B cell (primary cell): ENCODE data around the gene PLEKHG3. TPM values are rescaled to one million over a fixed set of nuclear protein-coding genes. Genes with fewer than 3 reads are reported as not detected.

Experiments used
- ATAC-seq: fragments of 200-7000 bp; cut with Tn5 transposase; one replicate; pipeline ENCODE4 v1.10.0; 2021; ENCODE audit warnings: low read depth, mild to moderate bottlenecking, moderate number of reproducible peaks, moderate library complexity
- CTCF ChIA-PET: fragments of 350-600 bp; sonication (Branson Sonifier 250); formaldehyde crosslinking; loops from one replicate; lab custom pipeline; 2021; ENCODE audit warnings: antibody characterized with exemption, inconsistent platforms; lab: Charles Lee
- POLR2A ChIA-PET: fragments of 350-600 bp; sonication (Branson Sonifier 250); formaldehyde crosslinking; loops from one replicate; lab custom pipeline; 2021; ENCODE audit warnings: antibody characterized with exemption; lab: Charles Lee
- DNase-seq: peaks from one replicate; pipeline ENCODE4 v3.0.0; 2013
- H2AFZ ChIP-seq: 2 replicates; pipeline ENCODE4 v1.6.1; 2012; ENCODE audit warnings: mild to moderate bottlenecking, low read depth, low read length; ENCODE audit not compliant: insufficient read depth, poor library complexity, severe bottlenecking
- H3K27ac ChIP-seq, 2 donors: 1 replicate in 1 of 2; 2 replicates in 1 of 2; pipeline ENCODE4 v1.5.1; 2012 to 2013; ENCODE audit warnings: low read length in 2 of 2, mild to moderate bottlenecking in 2 of 2, moderate library complexity in 1 of 2
- H3K27me3 ChIP-seq, 4 experiments: fragments of 200-600 bp in 1 of 4; sonication (generic) in 1 of 4; replicated peaks in 1 of 4; 1 replicate in 2 of 4; 2 replicates in 2 of 4; pipeline versions ENCODE4 v1.6.1 to v1.7.0; 2013 to 2016; ENCODE audit warnings: low read length in 3 of 4, mild to moderate bottlenecking in 2 of 4, mixed read lengths in 1 of 4, moderate library complexity in 1 of 4; ENCODE audit not compliant: insufficient read depth in 4 of 4, control insufficient read depth in 3 of 4; ENCODE audit errors: control extremely low read depth in 1 of 4
- H3K36me3 ChIP-seq, 2 experiments: replicated peaks in 1 of 2; 1 replicate in 1 of 2; 2 replicates in 1 of 2; pipeline versions ENCODE4 v1.6.1 to v1.7.1; 2013; ENCODE audit warnings: low read length in 1 of 2; ENCODE audit not compliant: insufficient read depth in 2 of 2, control insufficient read depth in 1 of 2; ENCODE audit errors: control extremely low read depth in 1 of 2, extremely low read depth in 1 of 2
- H3K4me1 ChIP-seq, 2 donors: fragments of 200-600 bp in 1 of 2; sonication (generic) in 1 of 2; 1 replicate in 1 of 2; 2 replicates in 1 of 2; pipeline versions ENCODE4 v1.5.1 to v1.6.1; 2013 to 2017; ENCODE audit warnings: low read length in 2 of 2; ENCODE audit not compliant: control insufficient read depth in 2 of 2, insufficient read depth in 2 of 2
- H3K4me2 ChIP-seq: replicated peaks from 2 replicates; pipeline ENCODE3; 2012; ENCODE audit warnings: mild to moderate bottlenecking, low read depth, low read length; ENCODE audit not compliant: poor library complexity, severe bottlenecking
- H3K4me3 ChIP-seq, 5 experiments: fragments of 200-600 bp in 1 of 5; sonication (generic) in 1 of 5; 1 replicate in 3 of 5; 2 replicates in 2 of 5; pipeline versions ENCODE4 v1.5.1 to v1.7.0; 2011 to 2016; ENCODE audit warnings: low read length in 4 of 5, mild to moderate bottlenecking in 4 of 5, low read depth in 2 of 5, control low read depth in 1 of 5, moderate library complexity in 1 of 5; ENCODE audit not compliant: insufficient read depth in 1 of 5; ENCODE audit errors: control extremely low read depth in 1 of 5, extremely low read depth in 1 of 5
- H3K79me2 ChIP-seq: fragments of 200-600 bp; sonication (generic); one replicate; pipeline ENCODE4 v1.6.0; 2016; ENCODE audit warnings: low read length; ENCODE audit not compliant: control insufficient read depth, insufficient read depth
- H3K9ac ChIP-seq: fragments of 200-600 bp; sonication (generic); 2 replicates; pipeline ENCODE4 v1.6.1; 2017; ENCODE audit warnings: mild to moderate bottlenecking, low read length, moderate library complexity
- H3K9me3 ChIP-seq, 3 donors: one replicate each; pipeline versions ENCODE4 v1.6.1 to v1.7.1; 2013; ENCODE audit warnings: low read length in 2 of 3; ENCODE audit not compliant: control insufficient read depth in 2 of 3, insufficient read depth in 1 of 3; ENCODE audit errors: control extremely low read depth in 1 of 3
- H4K20me1 ChIP-seq: 2 replicates; pipeline ENCODE4 v1.6.0; 2012; ENCODE audit warnings: mild to moderate bottlenecking, low read length; ENCODE audit not compliant: insufficient read depth, control insufficient read depth, poor library complexity, severe bottlenecking
- H3K27ac Mint-ChIP-seq: one replicate; pipeline ENCODE4 v1.8.0; 2021; ENCODE audit warnings: mixed read lengths
- H3K27me3 Mint-ChIP-seq: one replicate; pipeline ENCODE4 v1.8.0; 2021; ENCODE audit warnings: mixed read lengths
- H3K4me1 Mint-ChIP-seq: one replicate; pipeline ENCODE4 v1.8.0; 2021; ENCODE audit warnings: mixed read lengths
- H3K4me3 Mint-ChIP-seq: one replicate; pipeline ENCODE4 v1.8.0; 2021; ENCODE audit warnings: mixed read lengths
- H3K9me3 Mint-ChIP-seq: one replicate; pipeline ENCODE4 v1.8.0; 2022; ENCODE audit warnings: mixed read lengths; ENCODE audit not compliant: insufficient read depth
- EZH2 ChIP-seq: IDR thresholded peaks from 2 replicates; pipeline ENCODE4 v1.6.1; 2012; ENCODE audit warnings: borderline replicate concordance, low read depth, mild to moderate bottlenecking, moderate library complexity, low read length; ENCODE audit not compliant: insufficient read depth, poor library complexity, severe bottlenecking
- WGBS: methylation state at CpG from one replicate; pipeline ENCODE4 v1.1.5; 2013; ENCODE audit warnings: missing lambda C conversion rate; ENCODE audit not compliant: insufficient coverage; 5-methylcytosine and 5-hydroxymethylcytosine counted together
- intact Hi-C: fragments of 100-400 bp; cut with micrococcal nuclease; formaldehyde crosslinking; loops from one replicate; pipeline ENCODE4 v1.10.0; 2022
- polyA plus RNA-seq: library from polyadenylated mRNA; depleted of rRNA; stranded (reverse); fragments of >200 nt; gene quantifications from 2 replicates; pipeline ENCODE4 v1.2.3, GENCODE V29; 2012
- total RNA-seq, 2 donors: library from RNA; stranded (reverse); fragments of 120-200 nt in 1 of 2; gene quantifications; 1 replicate in 1 of 2; 2 replicates in 1 of 2; pipeline versions ENCODE4 v1.2.3 to v1.2.4, GENCODE V29; 2013 to 2022
- TF ChIP-seq, protein P1 (sequence below): fragments of 200-600 bp; IDR thresholded peaks from one replicate; pipeline ENCODE4 v1.8.0; 2022; ENCODE audit warnings: antibody characterized with exemption, mild to moderate bottlenecking

Gene PLEKHG3
- total and polyA plus RNA-seq, 2 donors (not counting 1 experiment from before 2014, with no cell fraction given), result 0.12 to 0.25 TPM

DNA sequence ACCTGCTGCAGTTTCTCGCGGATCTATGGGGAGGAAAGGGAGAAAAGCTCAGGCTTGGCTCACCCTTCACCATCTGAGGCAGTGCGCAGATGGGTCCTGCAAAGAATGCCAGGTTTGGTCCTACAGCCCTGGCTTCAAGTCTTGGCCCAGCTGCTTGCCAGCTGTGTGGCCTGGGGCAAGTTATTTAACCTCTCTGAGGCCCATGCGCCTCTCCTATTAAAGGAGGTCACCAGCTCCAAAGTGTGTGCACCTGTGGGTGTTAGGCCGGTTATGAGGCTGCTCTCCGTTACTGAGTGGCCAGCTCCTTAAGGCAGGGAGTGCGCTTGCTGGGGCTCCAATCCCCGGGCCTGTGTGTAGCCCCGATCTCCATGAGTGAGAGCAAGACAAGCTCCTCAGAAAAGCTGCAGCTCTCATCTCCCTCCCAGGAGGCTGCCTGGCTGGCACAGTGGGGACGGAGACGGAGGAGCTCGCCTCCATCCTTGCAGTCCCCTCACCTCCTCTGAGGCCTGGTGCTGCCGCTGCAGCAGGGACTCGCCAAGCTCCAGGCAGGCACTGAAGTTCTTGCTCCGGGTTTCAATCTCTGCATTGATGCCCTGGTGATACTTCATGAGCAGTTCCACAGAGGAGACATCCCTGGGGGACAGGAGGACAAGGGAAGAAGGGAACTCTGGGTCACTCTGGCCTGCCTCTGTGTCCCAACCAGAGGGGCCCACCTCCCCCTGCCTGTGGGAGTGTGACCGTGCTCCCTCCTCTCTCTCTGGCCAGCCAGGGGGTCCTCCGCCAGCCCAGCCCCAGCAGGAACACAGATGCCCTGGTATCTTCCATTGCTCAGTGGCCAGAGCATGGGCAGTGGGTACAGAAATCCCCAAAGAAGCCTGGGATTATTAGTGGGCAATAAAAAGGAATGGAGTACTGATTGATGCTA, 65.1 kb downstream of the PLEKHG3 start:
- Histone ChIP-seq H3K27ac (no peak overlapping the region), H3K4me2 (no peak overlapping the region), H3K4me3 (no peak overlapping the region), H3K9me3 (no peaks in the 10 kb centered on the region), H3K27me3 (peaks cover 0 to 7% (median 2%) of the 10 kb centered on the region in 4 experiments), H2AFZ (no peak overlapping the region), H3K9ac (no peak overlapping the region), H4K20me1 (no peaks in the 10 kb centered on the region), H3K36me3 (no peaks in the 10 kb centered on the region), H3K79me2 (no peaks in the 10 kb centered on the region), H3K4me1 (peaks cover 4% of the 10 kb centered on the region in 2 donors)
- WGBS, result 96% methylated on average over 12 of the region's 17 CpGs
- Mint-ChIP-seq H3K9me3 (no peaks in the 10 kb centered on the region), H3K4me3 (no peak overlapping the region), H3K27ac (no peak overlapping the region), H3K27me3 (peaks cover 3% of the 10 kb centered on the region), H3K4me1 (peaks cover 4% of the 10 kb centered on the region)
- intact Hi-C loops, result no loop called here
- no peak for DNase-seq
- POLR2A ChIA-PET, result no interaction called here
- no peak for ATAC-seq
- TF ChIP-seq, protein P1, sequence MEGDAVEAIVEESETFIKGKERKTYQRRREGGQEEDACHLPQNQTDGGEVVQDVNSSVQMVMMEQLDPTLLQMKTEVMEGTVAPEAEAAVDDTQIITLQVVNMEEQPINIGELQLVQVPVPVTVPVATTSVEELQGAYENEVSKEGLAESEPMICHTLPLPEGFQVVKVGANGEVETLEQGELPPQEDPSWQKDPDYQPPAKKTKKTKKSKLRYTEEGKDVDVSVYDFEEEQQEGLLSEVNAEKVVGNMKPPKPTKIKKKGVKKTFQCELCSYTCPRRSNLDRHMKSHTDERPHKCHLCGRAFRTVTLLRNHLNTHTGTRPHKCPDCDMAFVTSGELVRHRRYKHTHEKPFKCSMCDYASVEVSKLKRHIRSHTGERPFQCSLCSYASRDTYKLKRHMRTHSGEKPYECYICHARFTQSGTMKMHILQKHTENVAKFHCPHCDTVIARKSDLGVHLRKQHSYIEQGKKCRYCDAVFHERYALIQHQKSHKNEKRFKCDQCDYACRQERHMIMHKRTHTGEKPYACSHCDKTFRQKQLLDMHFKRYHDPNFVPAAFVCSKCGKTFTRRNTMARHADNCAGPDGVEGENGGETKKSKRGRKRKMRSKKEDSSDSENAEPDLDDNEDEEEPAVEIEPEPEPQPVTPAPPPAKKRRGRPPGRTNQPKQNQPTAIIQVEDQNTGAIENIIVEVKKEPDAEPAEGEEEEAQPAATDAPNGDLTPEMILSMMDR, result no peak
- TF ChIP-seq EZH2, result no peak
- CTCF ChIA-PET, result interaction anchor here (1.4 kb wide), 1 partner anchor 32 kb away, joined by 3 read pairs; no protein-coding TSS in a partner anchor

DNA sequence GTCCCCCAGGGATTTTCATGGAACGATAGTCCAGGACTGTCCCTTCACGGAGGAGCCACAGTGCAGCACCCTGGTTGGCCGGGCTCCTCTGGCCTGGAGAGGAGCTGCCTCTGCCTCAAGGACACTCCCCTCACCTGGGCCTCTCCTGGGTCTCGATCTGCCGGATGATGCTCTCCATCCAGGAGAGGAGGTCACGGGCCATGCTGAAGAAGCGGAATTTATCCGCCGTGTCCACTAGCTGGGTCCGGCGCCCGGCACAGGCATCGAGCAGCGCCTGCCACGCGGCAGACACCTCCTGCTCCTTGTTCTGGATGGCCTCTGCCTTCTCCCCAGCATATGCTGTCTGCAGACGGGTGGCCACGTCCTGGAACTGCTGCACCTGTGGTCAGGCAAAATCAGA, 66.5 kb downstream of the PLEKHG3 start:
- Histone ChIP-seq H3K9ac (no peak overlapping the region), H3K4me1 (no peaks in the 10 kb centered on the region), H3K4me3 (no peak overlapping the region), H2AFZ (no peak overlapping the region), H3K9me3 (no peaks in the 10 kb centered on the region), H4K20me1 (no peaks in the 10 kb centered on the region), H3K27me3 (no peaks in the 10 kb centered on the region), H3K27ac (no peak overlapping the region), H3K79me2 (no peaks in the 10 kb centered on the region), H3K36me3 (no peaks in the 10 kb centered on the region), H3K4me2 (no peak overlapping the region)
- POLR2A ChIA-PET, result no interaction called here
- 97% methylated on average over 18 of the region's 18 CpGs for WGBS
- H3K27me3 Mint-ChIP-seq, result no peaks in the 10 kb centered on the region
- no peaks in the 10 kb centered on the region for H3K4me1 Mint-ChIP-seq
- H3K4me3 Mint-ChIP-seq, result no peak overlapping the region
- TF ChIP-seq, protein P1, result no peak
- no peak for TF ChIP-seq EZH2
- intact Hi-C loops, result no loop called here
- CTCF ChIA-PET, result no interaction called here
- ATAC-seq (no peak), DNase-seq (no peak)
- H3K9me3 Mint-ChIP-seq, result no peaks in the 10 kb centered on the region
- no peak overlapping the region for H3K27ac Mint-ChIP-seq
